ENCODE results near the gene LRRC55. TPM values are rescaled to one million over a fixed set of nuclear protein-coding genes. Genes with fewer than 3 reads are reported as not detected.

LRRC55 gene
- total RNA-seq, 1 donor from 2014 or later, result 0.12 TPM

GRCh38 chr11:57150454-57150917 lies 31.3 kb upstream of the LRRC55 start:
- no peak for DNase-seq (ENCODE audit: low spot score, unreplicated experiment)
- Mint-ChIP-seq H3K4me1 (ENCODE audit: low read depth) (no peaks in the 10 kb centered on the region), H3K36me3 (ENCODE audit: insufficient read depth) (no peaks in the 10 kb centered on the region), H3K9me3 (ENCODE audit: low read depth) (no peaks in the 10 kb centered on the region), H3K27ac (no peak overlapping the region), H3K27me3 (peaks cover 6% of the 10 kb centered on the region), H3K4me3 (ENCODE audit: low read depth) (no peak overlapping the region)
- TF ChIP-seq, protein P1, sequence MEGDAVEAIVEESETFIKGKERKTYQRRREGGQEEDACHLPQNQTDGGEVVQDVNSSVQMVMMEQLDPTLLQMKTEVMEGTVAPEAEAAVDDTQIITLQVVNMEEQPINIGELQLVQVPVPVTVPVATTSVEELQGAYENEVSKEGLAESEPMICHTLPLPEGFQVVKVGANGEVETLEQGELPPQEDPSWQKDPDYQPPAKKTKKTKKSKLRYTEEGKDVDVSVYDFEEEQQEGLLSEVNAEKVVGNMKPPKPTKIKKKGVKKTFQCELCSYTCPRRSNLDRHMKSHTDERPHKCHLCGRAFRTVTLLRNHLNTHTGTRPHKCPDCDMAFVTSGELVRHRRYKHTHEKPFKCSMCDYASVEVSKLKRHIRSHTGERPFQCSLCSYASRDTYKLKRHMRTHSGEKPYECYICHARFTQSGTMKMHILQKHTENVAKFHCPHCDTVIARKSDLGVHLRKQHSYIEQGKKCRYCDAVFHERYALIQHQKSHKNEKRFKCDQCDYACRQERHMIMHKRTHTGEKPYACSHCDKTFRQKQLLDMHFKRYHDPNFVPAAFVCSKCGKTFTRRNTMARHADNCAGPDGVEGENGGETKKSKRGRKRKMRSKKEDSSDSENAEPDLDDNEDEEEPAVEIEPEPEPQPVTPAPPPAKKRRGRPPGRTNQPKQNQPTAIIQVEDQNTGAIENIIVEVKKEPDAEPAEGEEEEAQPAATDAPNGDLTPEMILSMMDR (IDR thresholded peaks at IDR 0.05; ENCODE audit: unreplicated experiment), result no peak

DNA sequence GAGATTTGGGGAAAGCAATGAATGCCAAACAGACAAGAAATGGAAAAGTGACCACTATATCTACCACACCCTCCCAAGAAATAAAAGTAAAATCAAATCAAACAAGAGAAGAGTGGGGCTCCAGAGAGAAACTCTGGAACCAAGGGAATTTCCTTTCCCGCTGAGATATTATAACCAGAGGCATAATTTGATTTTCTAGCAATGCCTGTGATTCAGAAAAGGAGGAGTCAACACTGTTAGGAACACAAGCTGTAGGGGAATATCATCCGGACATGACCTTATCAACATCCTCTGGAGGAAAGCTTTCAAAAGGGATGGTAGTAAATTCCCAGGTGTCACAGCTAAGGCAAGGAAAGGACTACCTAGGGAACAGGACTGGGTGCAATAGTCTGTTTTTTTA lies 29.6 kb upstream of the LRRC55 start:
- Mint-ChIP-seq H3K4me3 (ENCODE audit: low read depth) (no peak overlapping the region), H3K27me3 (peaks cover 6% of the 10 kb centered on the region), H3K27ac (no peak overlapping the region), H3K9me3 (ENCODE audit: low read depth) (no peaks in the 10 kb centered on the region), H3K4me1 (ENCODE audit: low read depth) (no peaks in the 10 kb centered on the region), H3K36me3 (ENCODE audit: insufficient read depth) (no peaks in the 10 kb centered on the region)
- TF ChIP-seq, protein P1 (IDR thresholded peaks at IDR 0.05; ENCODE audit: unreplicated experiment), result no peak
- no peak for DNase-seq (ENCODE audit: low spot score, unreplicated experiment)

DNA sequence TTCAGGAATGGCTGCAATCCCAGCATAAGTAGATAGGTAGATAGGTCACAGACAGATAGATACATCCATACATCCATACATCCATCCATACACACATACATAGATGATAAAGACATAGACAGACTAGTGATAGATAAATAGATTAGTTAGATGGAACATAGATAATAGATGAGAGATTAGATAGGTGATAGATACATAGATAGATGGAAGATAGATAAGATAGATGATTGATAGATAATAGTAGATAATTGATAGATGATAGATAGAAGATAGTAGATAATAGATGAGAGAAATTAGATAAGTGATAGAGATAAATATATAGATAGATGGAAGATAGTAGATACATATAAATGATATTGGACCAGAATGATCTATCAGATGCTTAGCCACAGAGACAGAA lies 28.3 kb upstream of the LRRC55 start:
- no peak for DNase-seq (ENCODE audit: low spot score, unreplicated experiment)
- H3K27me3 Mint-ChIP-seq, result peaks cover 2% of the 10 kb centered on the region
- TF ChIP-seq, protein P1 (IDR thresholded peaks at IDR 0.05; ENCODE audit: unreplicated experiment), result no peak

GRCh38 chr11:57154739-57155138 lies 27.0 kb upstream of the LRRC55 start:
- no peaks in the 10 kb centered on the region for H3K36me3 Mint-ChIP-seq (ENCODE audit: insufficient read depth)
- H3K27ac Mint-ChIP-seq, result no peak overlapping the region
- H3K27me3 Mint-ChIP-seq, result no peaks in the 10 kb centered on the region
- no peaks in the 10 kb centered on the region for H3K4me1 Mint-ChIP-seq (ENCODE audit: low read depth)
- TF ChIP-seq, protein P1 (IDR thresholded peaks at IDR 0.05; ENCODE audit: unreplicated experiment), result no peak
- no peak for DNase-seq (ENCODE audit: low spot score, unreplicated experiment)
- H3K9me3 Mint-ChIP-seq (ENCODE audit: low read depth), result no peaks in the 10 kb centered on the region
- no peak overlapping the region for H3K4me3 Mint-ChIP-seq (ENCODE audit: low read depth)

More for the DNA sequence above, 28.3 kb upstream of the LRRC55 start:
- Mint-ChIP-seq H3K4me3 (ENCODE audit: low read depth) (no peak overlapping the region), H3K27ac (no peak overlapping the region), H3K36me3 (ENCODE audit: insufficient read depth) (no peaks in the 10 kb centered on the region), H3K9me3 (ENCODE audit: low read depth) (no peaks in the 10 kb centered on the region), H3K4me1 (ENCODE audit: low read depth) (no peaks in the 10 kb centered on the region)

DNA sequence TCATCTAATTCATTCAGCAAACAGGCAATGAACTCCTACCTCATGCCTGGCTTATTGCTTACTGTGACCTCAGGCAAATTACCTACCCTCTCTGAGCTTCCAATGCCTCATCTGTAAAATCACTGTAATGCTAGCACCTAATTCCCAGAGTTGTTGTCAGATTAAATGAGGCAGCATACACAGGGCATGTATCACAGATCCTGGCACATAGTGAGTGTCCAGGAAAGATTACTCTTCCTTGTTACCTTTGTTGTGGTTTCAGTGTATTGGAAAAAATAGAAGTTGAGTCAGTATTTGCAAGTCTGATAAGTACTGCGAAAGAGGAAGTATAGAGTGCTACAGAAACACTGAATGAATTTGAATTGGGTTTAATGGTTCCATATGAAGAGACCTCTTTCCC lies 26.4 kb upstream of the LRRC55 start:
- H3K4me3 Mint-ChIP-seq (ENCODE audit: low read depth), result no peak overlapping the region
- TF ChIP-seq, protein P1 (IDR thresholded peaks at IDR 0.05; ENCODE audit: unreplicated experiment), result no peak
- no peaks in the 10 kb centered on the region for H3K4me1 Mint-ChIP-seq (ENCODE audit: low read depth)
- no peaks in the 10 kb centered on the region for H3K9me3 Mint-ChIP-seq (ENCODE audit: low read depth)
- no peak overlapping the region for H3K27ac Mint-ChIP-seq
- no peaks in the 10 kb centered on the region for H3K27me3 Mint-ChIP-seq
- DNase-seq (ENCODE audit: low spot score, unreplicated experiment), result no peak
- H3K36me3 Mint-ChIP-seq (ENCODE audit: insufficient read depth), result no peaks in the 10 kb centered on the region

All from progenitor cell of endocrine pancreas (in vitro differentiated cells).